Left colon (tissue), 2 donors: ENCODE data around the gene A4GNT. TPM values are rescaled to one million over a fixed set of nuclear protein-coding genes. Genes with fewer than 3 reads are reported as not detected.
"Not testable (repeated sequence)": the region's sequence is repeated elsewhere in the genome, so short reads cannot be mapped to it uniquely, and the experiment has no call there.

ENCODE experiments used
- ATAC-seq: fragments of 200-7000 bp; cut with Tn5 transposase; one replicate; pipeline ENCODE4 v1.9.1; 2020; ENCODE audit warnings: mild to moderate bottlenecking, moderate library complexity
- DNase-seq, 2 donors: peaks; one replicate each; pipeline ENCODE4 v3.0.0-alpha.2; 2020
- intact Hi-C, 2 donors: fragments of 100-400 bp; cut with DNase I in 1 of 2; cut with micrococcal nuclease in 1 of 2; formaldehyde crosslinking; loops; one replicate each; pipeline versions ENCODE4 v1.11.2 to v1.14.0; 2022; cut with DNase I, micrococcal nuclease
- total RNA-seq, 2 donors: library from RNA; stranded (reverse); fragmentation: NEBNext Ultra II Directional; extraction: Animal tissue kit (Norgen Biotek cat#: 25700); gene quantifications; one replicate each; pipeline ENCODE4 v1.2.1, GENCODE V29; 2021
- donor health status: DM: no; HTN: no; CAD: no.
- donor health status: DM: yes; HTN: yes; CAD: no.

A4GNT gene
- total RNA-seq, 2 donors from 2014 or later, result not detected

DNA sequence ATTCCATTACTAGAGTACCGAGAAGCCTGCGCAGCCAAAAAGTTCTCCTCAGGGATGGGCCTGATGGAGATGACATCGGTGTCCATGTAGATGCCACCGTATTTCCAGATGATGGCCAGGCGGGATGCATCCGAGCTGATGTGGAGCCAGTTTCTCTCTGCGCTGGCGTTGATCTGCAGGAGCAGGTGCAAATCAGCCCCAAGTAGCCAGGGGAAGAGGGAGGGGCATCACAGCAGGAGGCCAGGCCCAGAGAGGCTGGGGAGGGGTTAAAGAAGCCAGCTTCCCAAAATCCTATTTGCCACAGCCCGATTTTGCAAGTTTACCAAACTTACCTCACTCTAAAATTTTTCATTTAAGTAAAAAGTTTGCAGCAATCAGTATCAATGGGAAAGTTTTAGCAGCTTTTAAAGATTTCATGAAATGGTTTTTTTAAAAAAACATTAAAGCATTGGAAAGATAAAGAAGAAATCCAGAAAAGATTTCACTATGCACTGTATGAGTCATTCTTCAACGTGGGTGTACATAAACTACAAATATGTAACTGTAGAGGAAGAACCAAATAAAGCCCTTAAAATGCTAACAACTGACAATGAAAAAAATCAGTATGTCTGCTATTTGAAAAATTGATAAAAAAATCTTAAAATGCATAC is 7.4 kb downstream of the A4GNT start:
- intact Hi-C loops, result no loop called here
- DNase-seq, result no peak
- ATAC-seq, result no peak

GRCh38 chr3:138124188-138124587 is 8.0 kb downstream of the A4GNT start:
- intact Hi-C loops, result no loop called here
- no peak for ATAC-seq
- no peak for DNase-seq

GRCh38 chr3:138119423-138119766 is 12.8 kb downstream of the A4GNT start:
- ATAC-seq (no peak), DNase-seq (no peak)
- intact Hi-C loops, result loop anchor here in 1 of 2 donors (5.0 kb wide), 1 partner anchor 52 kb away; no protein-coding TSS in a partner anchor

DNA sequence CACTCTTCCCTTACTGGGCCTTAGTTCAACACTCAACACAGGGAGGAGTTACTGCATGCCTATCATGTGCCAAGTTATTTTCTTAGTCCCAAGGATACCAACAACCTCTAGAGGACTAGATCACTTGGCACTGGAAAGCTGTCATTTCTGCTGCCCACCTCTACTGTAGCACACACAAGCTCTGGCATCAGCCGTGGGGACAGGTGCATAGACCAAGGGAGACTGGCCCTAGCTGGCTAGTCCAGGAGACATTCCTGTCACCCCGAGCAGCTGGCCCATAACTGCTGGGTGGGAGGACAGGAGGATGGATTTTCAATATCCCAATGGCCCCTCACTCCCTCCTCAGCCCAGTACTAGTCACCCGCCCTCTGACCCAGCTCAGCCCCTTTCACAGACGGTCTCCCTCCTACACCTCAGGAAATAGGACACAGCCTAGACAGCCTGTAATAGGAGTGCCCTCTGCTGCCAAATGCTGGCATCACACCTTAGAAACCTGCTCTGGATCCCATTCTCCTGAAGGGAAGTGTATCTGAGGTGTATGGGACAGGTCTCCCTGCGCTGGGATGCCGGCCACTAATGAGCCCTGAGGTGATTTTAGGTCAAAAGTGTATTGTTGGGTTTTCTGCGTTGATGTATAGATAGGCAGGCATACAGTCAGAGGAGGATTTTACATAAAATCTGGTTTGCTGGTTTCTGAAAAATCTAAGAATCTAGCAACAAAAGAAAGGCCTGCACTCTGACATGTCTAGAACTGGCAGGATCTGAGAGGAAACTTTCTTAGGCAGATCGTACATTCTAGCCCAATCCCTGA is 13.4 kb downstream of the A4GNT start:
- peak; percentile 37 to 73 for DNase-seq
- intact Hi-C loops, result loop anchor here in 1 of 2 donors (5.0 kb wide), 1 partner anchor 52 kb away; no protein-coding TSS in a partner anchor
- ATAC-seq, result peak; percentile 85

- peak in 1 of 2 donors; percentile 48 for DNase-seq
- intact Hi-C loops, result loop anchor here in 1 of 2 donors (5.0 kb wide), 1 partner anchor 48 kb away; no protein-coding TSS in a partner anchor
- ATAC-seq, result peak; percentile 86
These were observed 16.9 kb downstream of the A4GNT start, which contains the start of gene DZIP1L for GRCh38 chr3:138114988-138115971. DZIP1L (minus strand) TSS chr3:138115608; CDS start chr3:138103971, 11,637 bp downstream.

- ATAC-seq (no peak), DNase-seq (no peak)
- intact Hi-C loops, result no loop called here
These were observed 17.7 kb downstream of the A4GNT start for GRCh38 chr3:138114431-138114918.

GRCh38 chr3:138113326-138113725 is 18.9 kb downstream of the A4GNT start:
- DNase-seq (no peak), ATAC-seq (no peak)
- intact Hi-C loops, result no loop called here

GRCh38 chr3:138112362-138112761 is 19.8 kb downstream of the A4GNT start:
- intact Hi-C loops, result no loop called here
- ATAC-seq (no peak), DNase-seq (no peak)

- DNase-seq (no peak), ATAC-seq (no peak)
- intact Hi-C loops, result no loop called here
These were observed 26.6 kb downstream of the A4GNT start for GRCh38 chr3:138105598-138105997.

DNA sequence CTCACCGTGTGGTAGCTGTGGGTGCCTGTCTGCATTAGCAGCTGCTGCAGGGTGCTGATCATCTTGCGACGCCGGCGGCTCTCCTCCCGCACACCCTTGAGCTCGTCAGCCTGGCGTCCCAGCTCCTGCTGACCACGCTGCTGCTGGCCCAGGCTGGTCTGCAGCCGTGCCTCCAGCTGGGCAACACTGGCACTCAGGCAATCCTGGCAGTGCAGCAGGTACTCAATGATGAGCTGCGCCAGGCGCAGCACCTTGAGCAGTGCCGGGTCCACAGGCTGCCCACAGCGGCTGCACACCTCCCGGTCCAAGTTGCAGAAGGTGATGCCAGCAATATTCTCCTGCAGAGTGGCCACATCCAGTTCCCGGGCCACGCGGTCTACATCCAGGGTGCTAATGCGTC is 28.7 kb downstream of the A4GNT start:
- intact Hi-C loops, result no loop called here
- DNase-seq (no peak), ATAC-seq (no peak)

- ATAC-seq, DNase-seq, intact Hi-C loops: not testable (repeated sequence)
These were observed 30.7 kb downstream of the A4GNT start for GRCh38 chr3:138101351-138101940.

- ATAC-seq (no peak), DNase-seq (no peak)
- intact Hi-C loops, result no loop called here
These were observed 32.8 kb downstream of the A4GNT start for GRCh38 chr3:138099417-138099816.

- ATAC-seq, result no peak
- intact Hi-C loops, result no loop called here
- DNase-seq, result no peak
These were observed 34.7 kb downstream of the A4GNT start for GRCh38 chr3:138097192-138098172.

- ATAC-seq, result no peak
These were observed 38.5 kb downstream of the A4GNT start for GRCh38 chr3:138093721-138094120.

GRCh38 chr3:138092023-138092422 is 40.2 kb downstream of the A4GNT start:
- intact Hi-C loops, result no loop called here
- ATAC-seq (no peak), DNase-seq (no peak)

More at GRCh38 chr3:138093721-138094120, 38.5 kb downstream of the A4GNT start:
- no peak for DNase-seq
- intact Hi-C loops, result no loop called here

GRCh38 chr3:138089091-138089490 is 43.1 kb downstream of the A4GNT start:
- intact Hi-C loops, result no loop called here
- DNase-seq, result no peak
- ATAC-seq, result no peak

DNA sequence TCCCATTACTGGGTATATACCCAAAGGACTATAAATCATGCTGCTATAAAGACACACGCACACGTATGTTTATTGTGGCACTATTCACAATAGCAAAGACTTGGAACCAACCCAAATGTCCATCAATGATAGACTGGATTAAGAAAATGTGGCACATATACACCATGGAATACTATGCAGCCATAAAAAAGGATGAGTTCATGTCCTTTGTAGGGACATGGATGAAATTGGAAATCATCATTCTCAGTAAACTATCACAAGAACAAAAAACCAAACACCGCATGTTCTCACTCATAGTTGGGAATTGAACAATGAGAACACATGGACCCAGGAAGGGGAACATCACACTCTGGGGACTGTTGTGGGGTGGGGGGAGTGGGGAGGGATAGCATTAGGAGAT is 46.4 kb downstream of the A4GNT start:
- intact Hi-C loops, ATAC-seq, DNase-seq: not testable (repeated sequence)
